Karpas-422 (cell line): Measurements from ENCODE around the gene PDCD11. TPM values are rescaled to one million over a fixed set of nuclear protein-coding genes. Genes with fewer than 3 reads are reported as not detected.
A peak's percentile ranks its signal among the peaks of the same experiment; 100 is the strongest.

Source experiments
- DNase-seq: peaks from one replicate; pipeline ENCODE4 v3.0.0-alpha.2; 2015
- H2AFZ ChIP-seq: fragments of 200-600 bp; sonication (generic); 2 replicates; pipeline ENCODE4 v1.6.1; 2014; ENCODE audit warnings: antibody characterized with exemption, low read length, mixed read lengths
- H3K27ac ChIP-seq: fragments of 200-600 bp; sonication (generic); 2 replicates; pipeline ENCODE4 v1.5.1; 2014; ENCODE audit warnings: mild to moderate bottlenecking, low read length, moderate library complexity
- H3K27me3 ChIP-seq: fragments of 200-600 bp; sonication (generic); 2 replicates; pipeline ENCODE4 v1.6.1; 2014; ENCODE audit warnings: low read length, mixed read lengths
- H3K36me3 ChIP-seq: fragments of 200-600 bp; sonication (generic); 2 replicates; pipeline ENCODE4 v1.6.1; 2014; ENCODE audit warnings: low read length, mixed read lengths; ENCODE audit not compliant: insufficient read depth
- H3K4me1 ChIP-seq: fragments of 200-600 bp; sonication (generic); 2 replicates; pipeline ENCODE4 v1.6.1; 2014; ENCODE audit warnings: mild to moderate bottlenecking, low read length, mixed read lengths
- H3K4me2 ChIP-seq: fragments of 200-600 bp; sonication (generic); 2 replicates; pipeline ENCODE4 v1.6.1; 2014; ENCODE audit warnings: low read length, low read depth, mild to moderate bottlenecking; ENCODE audit not compliant: poor library complexity, severe bottlenecking
- H3K4me3 ChIP-seq: fragments of 200-600 bp; sonication (generic); 2 replicates; pipeline ENCODE4 v1.5.1; 2014; ENCODE audit warnings: mild to moderate bottlenecking, antibody characterized with exemption, low read length, mixed read lengths
- H3K79me2 ChIP-seq: fragments of 200-600 bp; sonication (generic); 2 replicates; pipeline ENCODE4 v1.6.1; 2014; ENCODE audit warnings: mild to moderate bottlenecking, low read length, mixed read lengths
- H3K9ac ChIP-seq: fragments of 200-600 bp; sonication (generic); 2 replicates; pipeline ENCODE4 v1.6.0; 2014; ENCODE audit warnings: low read length
- H3K9me2 ChIP-seq: fragments of 200-600 bp; sonication (generic), shearing (Covaris generic); replicated peaks from 2 replicates; pipeline ENCODE4 v1.6.0; 2014; ENCODE audit warnings: mild to moderate bottlenecking, low read length, moderate library complexity; ENCODE audit not compliant: insufficient read depth
- H3K9me3 ChIP-seq: fragments of 300-700, 200-600 bp; sonication (generic); 2 replicates; pipeline ENCODE4 v1.6.1; 2014; ENCODE audit warnings: low read length, mixed read lengths
- H4K20me1 ChIP-seq: fragments of 200-600 bp; sonication (generic); 2 replicates; pipeline ENCODE4 v1.6.1; 2014; ENCODE audit warnings: mild to moderate bottlenecking, antibody characterized with exemption, low read length, low read depth; ENCODE audit not compliant: insufficient read depth
- total RNA-seq: library from RNA; depleted of rRNA; stranded (reverse); fragments of >200 nt; shearing (Covaris generic); gene quantifications from 2 replicates; pipeline ENCODE4 v1.2.3, GENCODE V29; 2014; ENCODE audit warnings: low replicate concordance

The PDCD11 gene
- total RNA-seq, 1 experiment from 2014 or later: 28.9 TPM

GRCh38 chr10:103456074-103456660 is 59.7 kb downstream of the PDCD11 start:
- Histone ChIP-seq H3K79me2 (no peaks in the 10 kb centered on the region), H3K4me2 (no peak overlapping the region), H3K27ac (no peak overlapping the region), H4K20me1 (no peaks in the 10 kb centered on the region), H3K27me3 (no peaks in the 10 kb centered on the region), H3K9ac (no peak overlapping the region), H3K4me1 (peaks cover 38% of the 10 kb centered on the region), H3K9me3 (no peaks in the 10 kb centered on the region), H2AFZ (no peak overlapping the region), H3K4me3 (no peak overlapping the region), H3K36me3 (no peaks in the 10 kb centered on the region), H3K9me2 (no peaks in the 10 kb centered on the region)
- no peak for DNase-seq

GRCh38 chr10:103457176-103457712 is 60.8 kb downstream of the PDCD11 start:
- Histone ChIP-seq H3K4me1 (peaks cover 38% of the 10 kb centered on the region), H3K27me3 (no peaks in the 10 kb centered on the region), H3K79me2 (no peaks in the 10 kb centered on the region), H3K4me2 (peak overlapping the region; percentile 26), H3K27ac (peak overlapping the region; percentile 73), H4K20me1 (no peaks in the 10 kb centered on the region), H3K36me3 (no peaks in the 10 kb centered on the region), H3K9me3 (no peaks in the 10 kb centered on the region), H3K9ac (peak overlapping the region; percentile 44), H2AFZ (no peak overlapping the region), H3K9me2 (no peaks in the 10 kb centered on the region), H3K4me3 (no peak overlapping the region; the same call in 1 of the 2 replicates)
- DNase-seq: no peak

- Histone ChIP-seq H2AFZ (no peak overlapping the region), H3K36me3 (no peaks in the 10 kb centered on the region), H3K27ac (peak overlapping the region; percentile 73), H3K9me3 (no peaks in the 10 kb centered on the region), H3K4me1 (peaks cover 38% of the 10 kb centered on the region), H3K4me2 (peak overlapping the region; percentile 26), H3K9me2 (no peaks in the 10 kb centered on the region), H3K9ac (peak overlapping the region; percentile 44), H3K4me3 (no peak overlapping the region; the same call in 1 of the 2 replicates), H3K79me2 (no peaks in the 10 kb centered on the region), H4K20me1 (no peaks in the 10 kb centered on the region), H3K27me3 (no peaks in the 10 kb centered on the region)
- DNase-seq: no peak
These were observed 61.6 kb downstream of the PDCD11 start for GRCh38 chr10:103457896-103458583.

- Histone ChIP-seq H3K9me3 (no peaks in the 10 kb centered on the region), H3K27ac (peak within 1 kb of the TSS; percentile 73), H3K9me2 (no peaks in the 10 kb centered on the region), H3K36me3 (no peaks in the 10 kb centered on the region), H3K27me3 (no peaks in the 10 kb centered on the region), H3K4me2 (peak within 1 kb of the TSS; percentile 27), H4K20me1 (no peaks in the 10 kb centered on the region), H3K4me1 (peaks cover 38% of the 10 kb centered on the region), H3K4me3 (peak within 1 kb of the TSS; percentile 30; the same call in 1 of the 2 replicates), H2AFZ (no peak within 1 kb of the TSS), H3K9ac (peak within 1 kb of the TSS; percentile 56), H3K79me2 (no peaks in the 10 kb centered on the region)
- peak; percentile 74 for DNase-seq
These were observed 62.3 kb downstream of the PDCD11 start, which contains the start of gene CALHM1 for GRCh38 chr10:103458720-103459119. TSS of gene CALHM1 (minus strand) at chr10:103458900. CDS start at chr10:103458751, 149 bp downstream.

GRCh38 chr10:103459615-103460014 is 63.2 kb downstream of the PDCD11 start:
- peaks cover 46% of the 10 kb centered on the region for H3K4me1 ChIP-seq
- H3K9ac ChIP-seq: peak overlapping the region; percentile 56
- H4K20me1 ChIP-seq: no peaks in the 10 kb centered on the region
- H3K9me3 ChIP-seq: no peaks in the 10 kb centered on the region
- no peak overlapping the region for H3K4me3 ChIP-seq
- no peaks in the 10 kb centered on the region for H3K27me3 ChIP-seq
- no peak for DNase-seq
- H3K4me2 ChIP-seq: no peak overlapping the region
- H2AFZ ChIP-seq: no peak overlapping the region
- H3K9me2 ChIP-seq: no peaks in the 10 kb centered on the region
- no peaks in the 10 kb centered on the region for H3K79me2 ChIP-seq
- no peaks in the 10 kb centered on the region for H3K36me3 ChIP-seq
- no peak overlapping the region for H3K27ac ChIP-seq

- Histone ChIP-seq H3K27ac (no peak overlapping the region), H3K79me2 (no peaks in the 10 kb centered on the region), H3K36me3 (no peaks in the 10 kb centered on the region), H4K20me1 (no peaks in the 10 kb centered on the region), H3K4me1 (peaks cover 51% of the 10 kb centered on the region), H3K9me3 (no peaks in the 10 kb centered on the region), H2AFZ (no peak overlapping the region), H3K9ac (no peak overlapping the region), H3K9me2 (no peaks in the 10 kb centered on the region), H3K27me3 (no peaks in the 10 kb centered on the region), H3K4me2 (no peak overlapping the region), H3K4me3 (no peak overlapping the region)
- DNase-seq: no peak
These were observed 67.1 kb downstream of the PDCD11 start for GRCh38 chr10:103463499-103463898.

- Histone ChIP-seq H4K20me1 (no peaks in the 10 kb centered on the region), H3K27ac (no peak overlapping the region), H3K4me3 (no peak overlapping the region), H2AFZ (no peak overlapping the region), H3K79me2 (no peaks in the 10 kb centered on the region), H3K9me3 (no peaks in the 10 kb centered on the region), H3K4me1 (peaks cover 44% of the 10 kb centered on the region), H3K27me3 (no peaks in the 10 kb centered on the region), H3K4me2 (no peak overlapping the region), H3K9me2 (no peaks in the 10 kb centered on the region), H3K36me3 (no peaks in the 10 kb centered on the region), H3K9ac (no peak overlapping the region)
- DNase-seq: no peak
These were observed 69.2 kb downstream of the PDCD11 start for GRCh38 chr10:103465411-103466179.

GRCh38 chr10:103466734-103467133 is 70.3 kb downstream of the PDCD11 start:
- Histone ChIP-seq H3K4me1 (peaks cover 55% of the 10 kb centered on the region), H2AFZ (peak overlapping the region; percentile 56; the same call in 1 of the 2 replicates), H4K20me1 (no peaks in the 10 kb centered on the region), H3K36me3 (no peaks in the 10 kb centered on the region), H3K9me3 (no peaks in the 10 kb centered on the region), H3K27ac (no peak overlapping the region), H3K79me2 (no peaks in the 10 kb centered on the region), H3K4me3 (no peak overlapping the region), H3K9me2 (no peaks in the 10 kb centered on the region), H3K4me2 (no peak overlapping the region), H3K9ac (no peak overlapping the region), H3K27me3 (no peaks in the 10 kb centered on the region)
- DNase-seq: no peak
